HG03280 (cell line): ENCODE results near the gene PLCB4.
"Not testable (repeated sequence)": the region's sequence is repeated elsewhere in the genome, so short reads cannot be mapped to it uniquely, and the experiment has no call there.

Experiments
- ATAC-seq: cut with Tn5 transposase; IDR thresholded peaks from one replicate; pipeline ENCODE4 v1.9.1; 2021; ENCODE audit warnings: mild to moderate bottlenecking, moderate library complexity; ENCODE audit not compliant: unreplicated experiment

Gene PLCB4

GRCh38 chr20:9140162-9140760 is 71.4 kb downstream of the PLCB4 start:
- no peak for ATAC-seq

- ATAC-seq, result no peak
These were observed 72.2 kb downstream of the PLCB4 start for GRCh38 chr20:9141070-9141469.

GRCh38 chr20:9141921-9142320 is 73.0 kb downstream of the PLCB4 start:
- ATAC-seq, result no peak

GRCh38 chr20:9142809-9143208 is 73.9 kb downstream of the PLCB4 start:
- no peak for ATAC-seq

- ATAC-seq, result no peak
These were observed 75.0 kb downstream of the PLCB4 start for GRCh38 chr20:9143926-9144325.

- ATAC-seq, result no peak
These were observed 75.8 kb downstream of the PLCB4 start for GRCh38 chr20:9144643-9145042.

- no peak for ATAC-seq
These were observed 76.3 kb downstream of the PLCB4 start for GRCh38 chr20:9145142-9145541.

- ATAC-seq, result no peak
These were observed 77.8 kb downstream of the PLCB4 start for GRCh38 chr20:9146649-9147048.

GRCh38 chr20:9147547-9148024 is 78.7 kb downstream of the PLCB4 start:
- no peak for ATAC-seq

GRCh38 chr20:9148291-9148690 is 79.4 kb downstream of the PLCB4 start:
- no peak for ATAC-seq

- no peak for ATAC-seq
These were observed 80.2 kb downstream of the PLCB4 start for GRCh38 chr20:9149087-9149486.

GRCh38 chr20:9149796-9150195 is 80.9 kb downstream of the PLCB4 start:
- no peak for ATAC-seq

GRCh38 chr20:9150679-9151078 is 81.8 kb downstream of the PLCB4 start:
- ATAC-seq, result no peak

GRCh38 chr20:9152139-9152538 is 83.3 kb downstream of the PLCB4 start:
- not testable (repeated sequence) for ATAC-seq

- no peak for ATAC-seq
These were observed 85.7 kb downstream of the PLCB4 start for GRCh38 chr20:9154464-9155024.

GRCh38 chr20:9156529-9157280 is 87.8 kb downstream of the PLCB4 start:
- ATAC-seq, result no peak

- ATAC-seq, result no peak
These were observed 91.4 kb downstream of the PLCB4 start for GRCh38 chr20:9160331-9160730.

GRCh38 chr20:9160757-9161156 is 91.9 kb downstream of the PLCB4 start:
- ATAC-seq, result no peak

GRCh38 chr20:9161311-9161710 is 92.4 kb downstream of the PLCB4 start:
- no peak for ATAC-seq

- no peak for ATAC-seq
These were observed 94.4 kb downstream of the PLCB4 start for GRCh38 chr20:9163251-9163650.

- ATAC-seq, result no peak
These were observed 95.1 kb downstream of the PLCB4 start for GRCh38 chr20:9163995-9164394.

- ATAC-seq, result no peak
These were observed 96.4 kb downstream of the PLCB4 start for GRCh38 chr20:9165261-9165660.
